Stimulated activated CD8-positive, alpha-beta memory T cell treated with anti-CD3 and anti-CD28 coated beads, Interleukin-12 subunit alpha, Interleukin-12 subunit beta, amount 100 ng/mL, for 24 hours (primary cell): ENCODE measurements around the gene COL18A1.
"Not testable (repeated sequence)": the region's sequence is repeated elsewhere in the genome, so short reads cannot be mapped to it uniquely, and the experiment has no call there.

Experiments used
- DNase-seq: peaks from one replicate; pipeline ENCODE4 v3.0.0-alpha.2; 2020; ENCODE audit errors: extremely low read depth

COL18A1 gene

DNA sequence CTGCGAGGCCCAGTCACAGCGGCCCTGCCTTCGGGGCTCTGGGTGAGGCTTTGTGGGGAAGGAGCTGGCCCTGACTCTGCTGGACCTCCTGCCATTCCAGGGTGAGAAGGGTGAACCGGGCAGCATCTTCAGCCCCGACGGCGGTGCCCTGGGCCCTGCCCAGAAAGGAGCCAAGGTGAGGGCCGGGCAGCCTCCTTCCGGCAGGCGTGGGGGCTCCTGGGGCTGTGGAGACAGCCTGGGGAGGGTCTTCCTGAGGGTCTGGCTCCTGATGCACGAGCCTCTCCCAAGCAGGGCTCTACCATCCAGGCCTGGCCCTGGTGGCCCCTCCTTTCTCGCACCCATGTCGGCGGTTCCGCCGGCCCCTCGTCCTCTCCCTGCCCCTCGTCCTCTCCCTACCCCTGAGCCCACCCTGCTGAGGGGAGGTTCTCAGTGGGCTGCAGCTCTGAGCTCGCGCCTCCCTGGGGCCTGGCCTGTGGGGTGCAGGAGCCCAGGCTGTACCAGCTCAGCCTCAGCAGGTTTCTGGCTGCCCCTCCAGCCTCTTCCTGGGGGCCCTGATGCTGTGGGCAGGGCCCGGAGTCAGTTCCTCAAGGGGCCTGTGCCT lies 88.5 kb downstream of the COL18A1 start:
- no peak for DNase-seq

DNA sequence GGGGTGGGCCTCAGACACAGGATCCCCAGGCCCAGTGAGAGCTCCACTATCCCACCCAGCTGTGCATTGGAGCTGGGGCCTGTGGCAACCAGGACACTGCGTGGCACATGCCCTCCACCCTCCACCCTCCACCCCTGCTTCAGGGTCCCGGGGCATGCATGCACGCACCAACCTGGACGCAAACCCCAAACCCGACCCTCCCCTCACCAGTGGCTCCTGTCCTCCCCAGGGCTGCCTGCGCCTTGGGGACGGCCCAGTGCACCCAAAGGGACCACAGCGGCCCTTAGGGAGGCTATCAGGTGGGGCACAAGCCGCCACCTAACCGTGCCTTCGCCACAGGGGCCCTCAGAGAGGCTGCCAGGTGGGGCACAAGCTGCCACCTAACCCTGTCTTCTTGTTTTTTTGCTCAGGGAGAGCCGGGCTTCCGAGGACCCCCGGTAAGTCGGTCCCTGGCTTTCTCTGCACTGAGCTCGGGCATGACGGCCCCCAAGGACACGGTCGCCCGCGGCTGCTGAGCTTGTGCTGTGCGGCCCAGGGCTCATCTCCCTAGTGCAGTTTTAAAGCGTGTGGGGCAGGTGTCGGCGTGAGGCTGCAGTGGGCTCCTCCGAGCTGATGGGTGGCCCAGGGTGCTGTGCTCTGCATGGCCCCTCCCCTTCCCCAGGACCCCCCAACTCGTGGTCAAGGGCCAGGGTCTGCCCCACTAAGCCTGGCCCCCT lies 89.3 kb downstream of the COL18A1 start:
- DNase-seq: no peak

GRCh38 chr21:45494851-45495680 lies 90.1 kb downstream of the COL18A1 start:
- no peak for DNase-seq

DNA sequence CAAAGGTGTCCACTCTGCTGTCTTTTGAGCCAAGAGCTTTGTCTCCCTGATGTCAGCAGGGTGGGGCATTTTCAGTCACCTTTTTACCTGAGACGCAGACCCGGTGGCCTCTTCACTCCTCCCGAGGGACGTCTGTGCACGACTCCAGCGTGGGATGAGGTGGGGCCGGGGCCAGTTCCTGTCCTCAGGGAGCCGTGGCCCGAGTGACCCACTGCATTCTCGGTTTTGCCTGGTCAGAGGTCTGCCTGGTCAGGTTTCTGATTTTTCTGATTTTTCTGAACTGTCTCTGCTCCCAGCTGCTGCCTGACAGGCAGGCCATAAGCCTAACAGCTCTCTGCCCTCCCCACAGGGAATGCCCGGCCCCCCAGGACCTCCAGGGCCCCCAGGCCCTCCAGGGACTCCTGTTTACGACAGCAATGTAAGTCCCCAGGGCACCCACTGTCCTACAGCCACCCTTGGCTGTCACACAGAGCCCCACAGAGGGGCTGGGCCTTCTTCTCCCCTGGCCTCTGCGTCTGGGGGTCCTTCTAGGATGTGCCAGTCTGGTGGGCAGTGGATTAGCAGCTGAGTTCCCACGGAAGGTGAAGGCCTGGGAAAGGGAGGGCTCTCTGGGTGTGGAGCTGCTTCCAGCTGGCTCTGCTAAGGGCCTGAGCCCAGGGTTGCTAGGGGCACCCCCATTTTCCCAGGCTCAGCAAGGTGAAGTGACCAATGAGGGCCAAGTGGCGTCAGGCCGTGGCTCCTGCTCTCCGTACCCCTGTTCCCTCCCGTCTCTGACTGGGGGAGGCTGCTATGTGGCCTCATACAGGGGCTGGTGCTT lies 91.4 kb downstream of the COL18A1 start:
- no peak for DNase-seq

DNA sequence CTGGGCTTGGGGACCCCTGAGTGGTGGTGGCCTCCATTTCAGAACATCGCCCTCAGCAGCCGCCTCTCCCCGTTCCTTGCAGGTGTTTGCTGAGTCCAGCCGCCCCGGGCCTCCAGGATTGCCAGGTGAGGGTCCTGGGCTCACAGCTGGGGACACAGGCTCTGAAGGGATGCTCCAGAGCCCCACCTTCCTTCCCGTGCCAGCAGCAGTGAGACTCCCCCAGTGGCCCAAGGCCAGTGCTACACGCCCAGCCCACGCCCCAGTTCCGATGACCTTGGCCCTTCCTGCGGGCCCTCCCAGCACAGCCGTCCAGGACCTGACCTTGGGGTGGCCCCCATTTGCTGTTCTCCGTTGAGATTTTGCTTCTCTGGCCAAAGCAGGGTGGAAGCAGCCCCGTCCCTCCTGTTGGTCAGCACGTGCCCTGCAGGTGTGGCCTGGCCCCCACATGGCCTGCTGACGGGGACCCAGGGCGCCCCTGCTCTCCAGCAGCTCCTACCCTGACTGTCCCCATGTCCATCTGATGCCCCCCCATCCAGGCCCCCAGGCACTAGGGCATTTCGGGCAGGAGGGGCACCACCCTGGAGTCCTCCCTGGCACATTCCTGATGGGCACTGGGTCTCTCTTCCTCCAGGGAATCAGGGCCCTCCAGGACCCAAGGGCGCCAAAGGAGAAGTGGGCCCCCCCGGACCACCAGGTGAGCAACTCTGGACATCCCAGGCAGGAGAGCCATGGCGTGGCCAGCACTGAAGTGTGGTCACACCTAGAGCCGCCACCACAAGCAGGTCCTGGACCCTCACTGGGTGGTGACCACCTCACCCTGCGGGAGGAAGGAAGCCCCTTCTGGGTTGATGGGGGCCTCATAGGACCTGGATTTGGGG lies 92.2 kb downstream of the COL18A1 start:
- no peak for DNase-seq

DNA sequence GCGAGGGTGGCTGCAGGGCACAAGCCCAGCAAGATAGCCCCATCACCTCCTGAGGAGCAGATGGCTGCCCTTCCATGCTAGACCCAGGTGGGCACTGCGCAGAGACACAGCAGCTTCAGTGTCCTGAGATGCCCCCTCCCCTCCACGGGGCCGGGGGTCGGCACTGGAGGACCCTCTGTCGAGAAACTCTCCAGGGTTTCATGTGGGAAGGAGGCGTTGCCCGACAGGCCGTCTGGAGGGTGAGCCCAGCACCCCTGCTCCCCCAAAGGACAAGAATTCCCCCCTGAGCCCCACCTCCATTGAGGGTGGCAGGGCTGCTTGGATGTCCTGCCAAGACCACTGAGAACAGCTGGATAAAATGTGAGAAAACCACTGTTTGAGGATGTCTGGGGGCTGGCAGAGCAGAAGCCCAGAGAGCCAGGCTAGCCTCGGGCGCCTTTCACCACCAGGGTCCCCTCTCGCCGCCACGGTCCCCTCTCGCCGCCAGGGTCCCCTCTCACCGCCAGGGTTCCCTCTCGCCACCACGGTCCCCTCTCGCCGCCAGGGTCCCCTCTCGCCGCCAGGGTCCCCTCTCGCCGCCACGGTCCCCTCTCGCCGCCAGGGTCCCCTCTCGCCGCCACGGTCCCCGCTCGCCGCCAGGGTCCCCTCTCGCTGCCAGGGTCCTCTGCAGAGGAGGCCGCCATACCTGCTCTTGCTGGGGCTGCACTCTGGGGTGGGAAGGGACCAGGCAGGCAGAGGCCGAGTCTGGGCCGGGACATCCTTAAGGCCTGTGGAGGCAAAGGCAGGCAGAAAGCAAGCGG lies 93.1 kb downstream of the COL18A1 start:
- no peak for DNase-seq

DNA sequence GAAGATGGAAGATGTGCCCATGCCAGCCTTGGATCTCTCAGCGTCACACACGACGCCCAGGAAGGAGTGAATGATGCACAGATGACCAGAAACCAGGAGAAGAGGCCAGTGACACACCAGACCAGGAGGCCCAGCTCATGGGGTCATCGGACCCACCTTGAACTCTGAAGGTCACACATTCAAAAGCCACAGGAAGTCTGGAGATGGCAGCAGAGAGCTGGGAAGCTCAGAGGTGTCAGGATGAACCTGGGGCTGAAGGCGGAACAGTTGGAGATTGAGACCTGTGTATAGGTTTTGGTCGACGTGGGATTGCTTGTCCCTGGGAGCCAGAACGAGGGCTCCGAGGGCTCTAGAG lies 93.7 kb downstream of the COL18A1 start:
- no peak for DNase-seq

DNA sequence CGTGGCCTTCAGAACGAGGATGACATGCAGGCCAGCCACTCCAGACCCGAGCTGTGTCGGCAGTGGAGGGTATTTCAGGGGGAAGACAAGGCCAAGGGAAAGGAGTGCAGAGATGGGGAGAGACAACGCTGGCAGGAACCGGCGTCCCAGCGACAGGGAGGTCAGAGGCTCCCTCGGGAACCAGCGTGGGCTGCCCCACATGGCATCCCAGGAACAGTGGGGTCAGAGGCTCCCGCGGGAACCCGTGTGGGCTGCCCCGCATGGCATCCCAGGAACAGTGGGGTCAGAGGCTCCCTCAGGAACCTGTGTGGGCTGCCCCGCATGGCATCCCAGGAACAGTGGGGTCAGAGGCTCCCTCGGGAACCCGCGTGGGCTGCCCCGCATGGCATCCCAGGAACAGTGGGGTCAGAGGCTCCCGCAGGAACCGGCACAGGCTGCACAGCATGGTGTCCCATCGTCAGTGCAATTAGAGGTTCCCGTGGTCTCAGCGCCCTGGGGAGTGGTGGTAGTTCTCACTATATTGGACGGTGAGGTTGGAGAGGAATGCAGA lies 94.3 kb downstream of the COL18A1 start:
- DNase-seq: no peak

GRCh38 chr21:45499970-45500577 lies 95.1 kb downstream of the COL18A1 start:
- no peak for DNase-seq

- DNase-seq: not testable (repeated sequence)
Measured at GRCh38 chr21:45501081-45502005, 96.4 kb downstream of the COL18A1 start.

- DNase-seq: no peak
Measured at GRCh38 chr21:45502006-45502345, 97.0 kb downstream of the COL18A1 start.

- no peak for DNase-seq
Measured at GRCh38 chr21:45502600-45502999, 97.6 kb downstream of the COL18A1 start.

DNA sequence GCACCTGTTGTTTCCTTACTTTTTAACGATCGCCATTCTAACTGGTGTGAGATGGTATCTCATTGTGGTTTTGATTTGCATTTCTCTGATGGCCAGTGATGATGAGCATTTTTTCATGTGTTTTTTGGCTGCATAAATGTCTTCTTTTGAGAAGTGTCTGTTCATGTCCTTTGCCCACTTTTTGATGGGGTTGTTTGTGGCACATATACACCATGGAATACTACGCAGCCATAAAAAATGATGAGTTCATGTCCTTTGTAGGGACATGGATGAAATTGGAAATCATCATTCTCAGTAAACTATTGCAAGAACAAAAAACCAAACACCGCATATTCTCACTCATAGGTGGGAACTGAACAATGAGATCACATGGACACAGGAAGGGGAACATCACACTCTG lies 98.3 kb downstream of the COL18A1 start:
- not testable (repeated sequence) for DNase-seq

- no peak for DNase-seq
Measured at GRCh38 chr21:45504021-45504515, 99.1 kb downstream of the COL18A1 start.

DNA sequence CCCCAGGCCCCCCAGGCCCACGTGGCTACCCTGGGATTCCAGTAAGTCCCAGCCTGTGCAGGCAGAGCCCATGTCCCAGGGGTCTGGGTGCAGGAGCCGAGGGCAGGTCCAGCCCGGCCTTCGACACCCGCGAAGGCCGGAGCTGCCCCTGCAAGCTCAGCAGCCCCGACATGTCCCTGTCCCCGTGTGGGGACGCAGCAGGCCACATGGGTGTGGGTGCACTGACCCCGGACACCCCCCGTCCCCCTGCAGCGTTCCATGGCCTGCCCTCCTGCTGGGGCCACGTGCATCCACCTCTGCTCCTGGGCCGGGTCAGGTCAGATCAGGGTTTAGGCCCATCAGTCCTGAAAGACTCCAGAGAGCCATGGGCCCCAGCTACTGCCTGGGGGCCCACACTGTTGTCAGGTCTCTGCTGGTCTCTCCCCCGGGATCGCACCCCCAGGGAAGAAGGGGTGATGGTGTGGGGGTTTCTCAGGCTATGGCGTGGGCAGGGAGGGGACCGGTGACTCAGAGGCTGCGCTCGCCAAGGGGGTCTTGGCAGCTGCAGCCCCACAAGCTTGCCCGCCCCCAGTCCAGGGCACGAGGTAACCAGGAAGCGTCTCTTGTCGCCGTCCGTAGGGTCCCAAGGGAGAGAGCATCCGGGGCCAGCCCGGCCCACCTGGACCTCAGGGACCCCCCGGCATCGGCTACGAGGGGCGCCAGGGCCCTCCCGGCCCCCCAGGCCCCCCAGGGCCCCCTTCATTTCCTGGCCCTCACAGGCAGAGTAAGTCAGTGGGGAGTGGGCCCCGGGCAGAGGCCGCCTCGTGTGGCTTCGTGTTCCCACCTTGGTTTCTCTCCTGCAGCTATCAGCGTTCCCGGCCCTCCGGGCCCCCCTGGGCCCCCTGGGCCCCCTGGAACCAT lies 99.8 kb downstream of the COL18A1 start:
- DNase-seq: no peak

DNA sequence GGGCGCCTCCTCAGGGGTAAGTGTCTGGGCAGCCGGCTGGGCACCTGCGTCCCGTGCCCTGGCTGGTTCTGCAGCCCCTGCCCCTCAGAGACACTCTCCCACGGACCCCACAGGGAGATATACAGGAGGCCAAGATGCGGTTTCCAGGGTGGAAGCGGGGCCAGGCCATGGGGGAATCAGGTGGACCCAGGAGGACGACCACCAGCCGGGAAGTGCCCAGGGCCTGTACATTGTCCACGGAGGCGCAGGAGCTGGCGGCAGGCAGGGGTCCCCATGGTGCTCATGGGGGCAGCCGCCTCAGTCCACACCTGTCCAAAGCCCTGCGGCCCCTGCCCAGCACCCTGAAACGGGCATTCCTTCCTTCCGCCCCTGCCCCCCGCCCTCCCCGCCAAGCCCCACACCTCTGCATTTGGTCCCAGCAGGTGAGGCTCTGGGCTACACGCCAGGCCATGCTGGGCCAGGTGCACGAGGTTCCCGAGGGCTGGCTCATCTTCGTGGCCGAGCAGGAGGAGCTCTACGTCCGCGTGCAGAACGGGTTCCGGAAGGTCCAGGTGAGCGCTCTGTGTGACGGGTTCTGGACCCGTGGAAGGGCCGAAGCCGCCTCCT lies 100.6 kb downstream of the COL18A1 start:
- DNase-seq: no peak
